Motor neuron (in vitro differentiated cells): ENCODE data around the gene NUP188. TPM values are rescaled to one million over a fixed set of nuclear protein-coding genes. Genes with fewer than 3 reads are reported as not detected.
"Not testable (repeated sequence)": the region's sequence is repeated elsewhere in the genome, so short reads cannot be mapped to it uniquely, and the experiment has no call there.

Source experiments
- ATAC-seq, 8 experiments: fragments of 200-7000 bp; cut with Tn5 transposase; replicated peaks in 6 of 8; 2 replicates each; pipeline ENCODE4 v1.8.0; 2021; ENCODE audit warnings: mild to moderate bottlenecking in 8 of 8, moderate library complexity in 8 of 8
- H3K27ac ChIP-seq, 2 donors: fragments of 250-450 bp; sonication (Bioruptor Pico); 2 replicates each; pipeline ENCODE4 v1.9.0; 2021; ENCODE audit warnings: antibody characterized with exemption in 2 of 2, mild to moderate bottlenecking in 2 of 2, moderate library complexity in 1 of 2
- H3K4me1 ChIP-seq, 2 donors: fragments of 250-450 bp; sonication (Bioruptor Pico); replicated peaks in 1 of 2; 2 replicates each; pipeline ENCODE4 v1.6.1; 2021; ENCODE audit warnings: antibody characterized with exemption in 2 of 2, mild to moderate bottlenecking in 2 of 2, moderate library complexity in 1 of 2
- H3K4me3 ChIP-seq, 5 donors: fragments of 250-450 bp; sonication (Bioruptor Pico); 2 replicates each; pipeline ENCODE4 v1.9.0; 2021; ENCODE audit warnings: antibody characterized with exemption in 5 of 5, mild to moderate bottlenecking in 5 of 5, moderate library complexity in 4 of 5
- WGBS, 10 experiments: fragments of 450-650 bp; shearing (Covaris generic); methylation state at CpG; one replicate each; pipeline ENCODE4 v1.0.0; 2022; 5-methylcytosine and 5-hydroxymethylcytosine counted together
- in situ Hi-C, 9 experiments: fragments of 400-800 bp; cut with MboI; loops; one replicate each; pipeline ENCODE4 v1.15.0; 2021; ENCODE audit warnings: low sequenced_read_pairs in 9 of 9, low pct_unique_long_range_greater_than_20kb in 2 of 9; ENCODE audit not compliant: unreplicated experiment in 9 of 9
- total RNA-seq, 8 experiments: library from RNA; unstranded; fragments of 300-600 nt; gene quantifications; 2 replicates each; pipeline versions ENCODE4 v1.2.3 to v1.2.4, GENCODE V29; 2022

Gene NUP188
- total RNA-seq, 8 experiments from 2014 or later = 16.3 to 69.4 (median 21.6) TPM

DNA sequence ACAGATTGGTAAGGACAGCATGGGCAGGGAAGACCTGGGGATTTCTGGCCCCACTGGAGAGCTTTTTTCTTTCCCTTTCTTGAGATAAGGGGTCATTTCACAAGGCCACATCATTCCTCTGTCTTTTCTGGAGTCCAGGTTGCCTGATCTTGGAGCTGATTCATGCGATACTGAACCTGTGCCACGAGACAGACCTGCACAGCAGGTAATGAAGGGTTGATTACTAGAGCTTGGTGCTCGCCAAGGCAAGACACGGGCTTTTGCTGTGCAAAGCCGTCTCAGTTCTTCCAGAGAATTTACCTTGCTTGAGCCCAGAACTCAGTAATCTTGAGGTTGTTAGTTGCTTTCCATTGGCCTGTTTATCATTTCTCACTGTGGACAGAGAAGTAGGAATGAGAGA is 39.2 kb downstream of the NUP188 start:
- 40 to 100% (median 93%) methylated on average over 1 to 4 of the region's 5 CpGs; no CpG with 5 or more reads in 5 of the 10 experiments for WGBS, 10 experiments
- in situ Hi-C loops = loop anchor here in 2 of 9 experiments (25.0 kb wide), 2 partner anchors 374 to 399 kb away; no protein-coding TSS in a partner anchor
- H3K27ac ChIP-seq = no peak overlapping the region
- no peak overlapping the region for H3K4me3 ChIP-seq
- no peak for ATAC-seq
- no peaks in the 10 kb centered on the region for H3K4me1 ChIP-seq

DNA sequence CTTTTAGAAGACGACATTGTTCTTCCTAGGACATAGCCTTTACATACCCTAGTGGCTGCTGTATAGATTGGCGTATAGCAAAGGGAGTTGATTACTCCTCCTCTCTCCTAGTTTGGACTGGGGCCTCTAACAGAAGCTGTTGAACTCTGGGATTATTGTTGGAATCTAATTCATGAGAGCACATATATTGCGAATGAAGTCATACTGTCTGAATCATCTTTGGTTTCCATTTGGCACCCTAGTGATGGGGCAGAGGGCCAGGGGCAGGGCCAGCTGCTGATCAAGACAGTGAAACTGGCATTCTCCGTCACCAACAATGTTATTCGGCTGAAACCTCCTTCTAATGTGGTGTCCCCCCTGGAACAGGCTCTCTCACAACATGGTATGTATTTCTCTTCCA is 40.3 kb downstream of the NUP188 start:
- WGBS, 10 experiments = 12 to 100% (median 94%) methylated on average over 1 to 5 of the region's 5 CpGs; no CpG with 5 or more reads in 2 of the 10 experiments
- Histone ChIP-seq H3K4me3 (no peak overlapping the region), H3K27ac (no peak overlapping the region), H3K4me1 (no peaks in the 10 kb centered on the region)
- in situ Hi-C loops = loop anchor here in 2 of 9 experiments (25.0 kb wide), 2 partner anchors 376 to 401 kb away; no protein-coding TSS in a partner anchor
- ATAC-seq = peak in 4 of 8 experiments; percentile 28 to 82 (median 58)

DNA sequence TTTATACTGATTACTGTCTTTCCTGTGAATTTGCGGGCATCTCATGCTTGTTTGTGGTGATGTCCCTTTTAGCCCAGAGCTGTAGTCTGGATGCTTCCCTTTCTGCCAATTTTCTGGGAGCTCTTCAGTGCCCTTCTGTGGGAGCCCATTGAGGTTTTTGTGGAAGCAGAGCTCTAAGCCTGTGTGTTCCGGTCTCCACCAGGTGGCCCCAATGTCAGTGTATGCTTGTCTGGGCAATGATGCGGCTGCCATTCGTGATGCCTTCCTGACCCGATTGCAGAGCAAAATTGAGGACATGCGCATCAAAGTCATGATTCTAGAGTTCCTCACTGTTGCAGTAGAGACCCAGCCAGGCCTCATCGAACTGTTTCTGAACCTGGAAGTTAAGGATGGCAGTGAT is 45.5 kb downstream of the NUP188 start:
- in situ Hi-C loops = loop anchor here in 2 of 9 experiments (25.0 kb wide), 2 partner anchors 381 to 406 kb away; no protein-coding TSS in a partner anchor
- Histone ChIP-seq H3K4me1 (no peaks in the 10 kb centered on the region), H3K4me3 (no peak overlapping the region), H3K27ac (no peak overlapping the region)
- peak in 6 of 8 experiments; percentile 19 to 63 (median 40) for ATAC-seq
- WGBS, 10 experiments = 74 to 100% (median 88%) methylated on average over 1 to 6 of the region's 7 CpGs; no CpG with 5 or more reads in 2 of the 10 experiments

DNA sequence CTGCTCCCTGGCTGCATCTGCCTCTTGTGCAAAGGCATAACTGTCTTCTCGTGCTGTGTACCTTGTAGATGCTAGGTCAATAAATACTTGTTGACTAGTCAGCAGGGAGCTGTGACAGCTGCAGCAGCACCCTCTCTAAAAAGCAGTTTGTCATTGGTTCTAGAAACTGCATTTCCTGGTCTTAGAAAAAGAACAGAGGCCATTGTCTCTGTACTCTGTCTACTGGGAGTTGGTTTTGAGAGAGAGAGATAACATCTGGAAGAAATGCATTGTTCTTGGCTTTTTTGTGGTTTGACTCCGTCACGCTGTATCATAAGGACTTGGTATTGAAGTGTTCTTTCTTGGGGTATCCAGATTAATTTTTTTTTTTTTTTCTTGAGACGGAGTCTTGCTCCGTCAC is 48.3 kb downstream of the NUP188 start:
- H3K4me1 ChIP-seq = no peaks in the 10 kb centered on the region
- ATAC-seq = no peak
- in situ Hi-C loops = loop anchor here in 2 of 9 experiments (25.0 kb wide), 2 partner anchors 383 to 408 kb away; no protein-coding TSS in a partner anchor
- H3K27ac ChIP-seq = no peak overlapping the region
- 40 to 100% (median 92%) methylated on average over 2 to 5 of the region's 5 CpGs; no CpG with 5 or more reads in 2 of the 10 experiments for WGBS, 10 experiments
- no peak overlapping the region for H3K4me3 ChIP-seq

DNA sequence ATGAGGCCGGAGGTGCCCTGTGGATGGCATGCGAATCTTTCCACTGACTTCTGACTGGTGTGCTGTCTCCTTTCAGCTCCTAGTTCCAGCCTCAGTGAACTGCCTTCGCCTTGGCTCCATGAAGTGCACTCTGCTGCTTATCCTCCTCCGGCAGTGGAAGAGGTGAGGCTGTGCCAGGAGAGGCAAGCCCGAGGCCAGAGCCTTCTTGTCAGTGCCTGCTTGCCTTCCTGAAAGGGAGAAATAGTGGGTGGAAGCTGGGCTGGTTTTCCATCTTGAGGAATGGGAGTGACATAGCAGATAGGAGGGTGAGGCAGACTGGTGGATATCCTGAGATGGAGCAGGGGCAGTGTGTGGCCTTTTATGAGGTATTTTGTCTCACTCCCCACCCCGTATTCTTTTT is 51.0 kb downstream of the NUP188 start:
- in situ Hi-C loops = loop anchor here in 2 of 9 experiments (25.0 kb wide), 2 partner anchors 386 to 411 kb away; no protein-coding TSS in a partner anchor
- no peak overlapping the region for H3K4me3 ChIP-seq
- H3K27ac ChIP-seq = no peak overlapping the region
- WGBS, 10 experiments = 86 to 100% (median 92%) methylated on average over 1 to 5 of the region's 6 CpGs; no CpG with 5 or more reads in 5 of the 10 experiments
- no peak for ATAC-seq
- H3K4me1 ChIP-seq = no peaks in the 10 kb centered on the region

DNA sequence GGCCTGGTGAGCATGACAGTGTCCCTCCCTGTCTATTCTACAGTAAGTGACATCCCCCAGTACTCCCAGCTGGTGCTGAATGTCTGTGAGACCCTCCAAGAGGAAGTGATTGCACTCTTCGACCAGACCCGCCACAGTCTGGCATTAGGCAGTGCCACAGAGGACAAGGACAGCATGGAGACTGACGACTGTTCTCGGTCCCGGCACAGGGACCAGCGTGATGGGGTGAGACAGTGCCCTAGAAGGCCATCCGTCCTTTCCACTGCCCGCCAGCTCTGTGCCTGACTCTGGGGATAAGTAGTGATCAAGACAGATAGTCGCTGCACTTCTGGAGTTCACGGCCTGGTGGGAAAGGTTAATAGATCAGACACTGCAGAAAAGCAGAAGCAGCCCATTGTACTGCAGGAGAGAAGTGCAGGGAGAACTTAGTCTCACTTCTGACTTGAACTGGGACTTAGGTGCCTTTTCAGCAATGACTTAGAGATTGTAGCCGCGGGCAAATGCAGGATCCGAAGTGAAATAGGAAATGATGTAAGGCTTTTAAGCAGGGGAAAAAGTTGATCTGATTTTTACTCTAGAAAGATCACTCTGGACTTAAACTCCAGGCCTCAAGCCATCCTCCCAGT is 52.2 kb downstream of the NUP188 start:
- Histone ChIP-seq H3K27ac (no peak overlapping the region), H3K4me1 (no peaks in the 10 kb centered on the region), H3K4me3 (no peak overlapping the region)
- in situ Hi-C loops = loop anchor here in 2 of 9 experiments (25.0 kb wide), 2 partner anchors 387 to 412 kb away; no protein-coding TSS in a partner anchor
- ATAC-seq = no peak
- WGBS, 10 experiments = 93 to 100% (median 95%) methylated on average over 2 to 7 of the region's 13 CpGs; no CpG with 5 or more reads in 4 of the 10 experiments

DNA sequence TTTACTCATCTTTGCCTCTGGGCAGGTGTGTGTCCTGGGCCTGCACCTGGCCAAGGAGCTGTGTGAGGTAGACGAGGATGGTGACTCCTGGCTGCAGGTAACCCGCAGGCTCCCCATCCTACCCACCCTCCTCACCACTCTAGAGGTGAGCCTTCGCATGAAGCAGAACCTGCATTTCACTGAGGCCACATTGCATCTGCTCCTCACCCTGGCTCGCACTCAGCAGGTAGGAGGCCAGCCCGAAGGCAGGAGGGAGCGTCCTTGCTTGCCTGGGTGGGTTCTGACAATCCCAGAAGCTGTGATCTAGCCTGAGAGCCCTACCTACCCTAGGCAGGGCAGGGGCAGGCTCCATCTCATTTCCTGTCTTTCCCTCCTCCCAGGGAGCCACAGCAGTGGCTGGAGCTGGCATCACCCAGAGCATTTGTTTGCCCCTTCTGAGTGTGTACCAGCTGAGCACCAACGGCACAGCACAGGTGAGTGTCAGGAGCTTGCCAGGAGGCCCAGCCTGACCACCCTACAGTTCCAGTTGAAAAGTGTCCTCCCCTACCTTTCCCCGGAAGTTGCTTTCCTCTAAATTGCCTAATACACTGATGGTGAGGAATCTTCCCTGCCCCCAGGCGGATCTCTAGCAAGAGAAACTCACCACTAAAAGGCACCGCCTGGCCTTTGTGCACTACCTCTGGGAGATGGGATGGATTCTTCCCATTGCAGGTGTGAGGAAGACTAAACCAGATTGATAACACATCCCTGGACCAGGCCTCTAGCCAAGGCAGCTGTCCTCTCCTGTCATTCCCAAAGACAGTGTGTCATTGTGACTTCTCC is 54.2 kb downstream of the NUP188 start:
- H3K27ac ChIP-seq = no peak overlapping the region
- in situ Hi-C loops = no loop called here

DNA sequence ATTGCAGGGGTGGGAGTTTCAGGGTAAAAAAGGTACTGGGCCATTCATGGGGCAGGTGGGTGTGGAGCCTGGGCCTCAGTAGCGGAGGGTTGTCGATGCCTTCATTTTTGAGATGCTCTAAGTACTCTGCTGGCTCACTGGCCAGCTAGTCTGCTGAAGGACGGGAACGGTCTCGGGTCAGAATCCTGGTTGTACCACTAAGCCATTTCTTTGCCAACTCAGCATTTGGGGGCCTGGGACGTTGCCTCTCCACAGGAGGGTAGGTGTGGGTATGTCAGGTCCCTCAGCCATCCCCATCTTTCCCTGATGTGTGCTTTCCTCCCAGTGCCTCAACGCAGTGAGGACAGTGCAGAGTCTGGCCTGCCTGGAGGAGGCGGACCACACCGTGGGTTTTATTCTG is 55.5 kb downstream of the NUP188 start:
- Histone ChIP-seq H3K4me3 (no peak overlapping the region), H3K4me1 (no peaks in the 10 kb centered on the region), H3K27ac (no peak overlapping the region)
- in situ Hi-C loops = no loop called here
- 80 to 100% (median 100%) methylated on average over 1 to 6 of the region's 9 CpGs; no CpG with 5 or more reads in 4 of the 10 experiments for whole genome bisulfite sequencing, 10 experiments
- no peak for ATAC-seq

More for the DNA sequence above, 54.2 kb downstream of the NUP188 start:
- WGBS, 10 experiments = 95 to 100% (median 100%) methylated on average over 1 to 5 of the region's 10 CpGs; no CpG with 5 or more reads in 2 of the 10 experiments
- Histone ChIP-seq H3K4me1 (no peaks in the 10 kb centered on the region), H3K4me3 (no peak overlapping the region)
- no peak for ATAC-seq

DNA sequence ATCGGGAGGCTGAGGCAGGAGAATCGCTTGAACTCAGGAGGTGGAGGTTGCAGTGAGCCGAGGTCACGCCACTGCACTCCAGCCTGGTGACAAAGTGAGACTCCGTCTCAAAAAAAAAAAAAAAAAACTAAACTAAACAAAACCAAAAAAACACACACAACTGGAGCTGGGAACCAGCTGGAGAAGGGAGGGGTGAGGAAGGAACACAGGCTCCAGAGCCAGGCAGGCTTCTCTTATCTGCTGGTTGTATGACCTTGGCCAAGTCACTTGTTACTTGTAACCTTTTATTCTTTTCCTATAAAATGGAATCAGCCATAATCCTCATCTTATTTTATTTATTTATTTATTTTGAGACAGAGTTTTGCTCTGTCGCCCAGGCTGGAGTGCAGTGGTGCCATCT is 56.7 kb downstream of the NUP188 start:
- H3K27ac ChIP-seq, ATAC-seq, H3K4me1 ChIP-seq, H3K4me3 ChIP-seq, in situ Hi-C loops: not testable (repeated sequence)
- WGBS, 10 experiments = 83 to 100% (median 98%) methylated on average over 1 to 5 of the region's 6 CpGs; no CpG with 5 or more reads in 4 of the 10 experiments

DNA sequence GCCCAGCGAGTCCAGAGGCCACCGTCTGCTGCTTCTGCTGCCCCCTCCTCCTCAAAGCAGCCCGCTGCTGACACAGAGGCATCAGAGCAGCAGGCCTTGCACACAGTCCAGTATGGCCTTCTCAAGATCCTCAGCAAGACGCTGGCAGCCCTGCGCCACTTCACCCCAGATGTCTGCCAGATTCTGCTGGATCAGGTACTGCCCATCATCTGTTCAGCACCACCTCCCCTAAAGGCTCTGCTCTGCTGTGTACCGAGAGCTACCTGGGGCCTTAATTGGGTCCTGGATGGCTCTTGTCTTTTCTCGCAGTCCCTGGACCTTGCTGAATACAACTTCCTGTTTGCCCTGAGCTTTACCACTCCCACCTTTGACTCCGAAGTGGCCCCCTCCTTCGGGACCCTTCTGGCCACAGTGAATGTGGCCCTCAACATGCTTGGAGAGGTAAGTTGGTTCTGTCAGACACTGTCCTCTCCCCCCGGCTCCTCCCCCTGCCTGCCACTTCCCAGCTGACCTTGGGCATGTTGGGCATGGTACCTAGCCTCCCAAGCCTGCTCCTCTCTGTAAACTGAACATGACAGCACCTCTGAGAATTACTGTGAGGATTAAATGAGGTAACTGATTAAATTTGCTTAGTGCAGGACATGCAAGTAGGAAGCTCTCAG is 58.0 kb downstream of the NUP188 start:
- WGBS, 10 experiments = 80 to 95% (median 88%) methylated on average over 1 to 4 of the region's 10 CpGs; no CpG with 5 or more reads in 5 of the 10 experiments
- ATAC-seq = no peak
- H3K4me3 ChIP-seq = no peak overlapping the region
- in situ Hi-C loops = no loop called here
- no peak overlapping the region for H3K27ac ChIP-seq
- H3K4me1 ChIP-seq = no peaks in the 10 kb centered on the region

DNA sequence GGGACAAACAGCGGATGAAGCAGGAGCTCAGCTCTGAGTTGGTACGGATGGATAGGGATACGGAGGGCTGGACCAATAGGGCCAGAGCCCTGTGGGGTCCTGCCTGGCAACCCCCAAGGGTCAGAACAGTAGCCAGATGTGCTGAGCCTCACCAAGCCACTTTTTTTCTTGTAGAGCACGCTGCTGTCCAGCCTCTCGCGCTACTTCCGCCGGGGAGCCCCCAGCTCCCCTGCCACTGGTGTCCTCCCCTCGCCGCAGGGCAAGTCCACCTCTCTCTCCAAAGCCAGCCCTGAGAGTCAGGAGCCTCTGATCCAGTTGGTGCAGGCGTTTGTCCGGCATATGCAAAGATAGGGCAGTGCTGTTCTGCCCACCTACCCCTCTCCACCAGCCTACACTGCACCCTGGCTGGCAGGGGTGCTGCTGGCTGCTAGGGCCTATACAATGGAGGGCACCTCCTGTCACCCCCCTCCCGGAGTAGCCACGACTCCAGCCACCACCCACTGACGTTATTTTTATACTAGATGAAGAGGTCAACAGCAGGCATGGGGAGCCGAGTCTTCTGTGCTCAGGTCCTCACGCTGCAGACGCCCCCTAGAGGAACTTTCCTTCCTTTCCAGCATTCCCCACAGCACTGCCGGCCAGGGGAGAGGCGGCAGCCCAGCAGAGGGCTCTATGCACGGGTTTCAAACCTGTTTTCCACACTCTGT is 59.0 kb downstream of the NUP188 start:
- H3K27ac ChIP-seq = peak overlapping the region in 1 of 2 donors; percentile 2
- no peak overlapping the region for H3K4me3 ChIP-seq
- H3K4me1 ChIP-seq = no peaks in the 10 kb centered on the region
- peak; percentile 83 to 94 (median 88) for ATAC-seq
- in situ Hi-C loops = no loop called here
- 0 to 100% (median 19%) methylated on average over 1 to 9 of the region's 21 CpGs; no CpG with 5 or more reads in 3 of the 10 experiments for WGBS, 10 experiments
